Stimulated activated CD8-positive, alpha-beta memory T cell treated with anti-CD3 and anti-CD28 coated beads, Interleukin-15, amount 100 ng/mL, for 4 hours (primary cell): Measurements from ENCODE around the gene B4GALNT3.
"Not testable (repeated sequence)": the region's sequence is repeated elsewhere in the genome, so short reads cannot be mapped to it uniquely, and the experiment has no call there.

Experiments
- DNase-seq, 2 donors: peaks; one replicate each; pipeline ENCODE4 v3.0.0-alpha.2; 2020; ENCODE audit warnings: low read depth in 2 of 2

The B4GALNT3 gene

DNA sequence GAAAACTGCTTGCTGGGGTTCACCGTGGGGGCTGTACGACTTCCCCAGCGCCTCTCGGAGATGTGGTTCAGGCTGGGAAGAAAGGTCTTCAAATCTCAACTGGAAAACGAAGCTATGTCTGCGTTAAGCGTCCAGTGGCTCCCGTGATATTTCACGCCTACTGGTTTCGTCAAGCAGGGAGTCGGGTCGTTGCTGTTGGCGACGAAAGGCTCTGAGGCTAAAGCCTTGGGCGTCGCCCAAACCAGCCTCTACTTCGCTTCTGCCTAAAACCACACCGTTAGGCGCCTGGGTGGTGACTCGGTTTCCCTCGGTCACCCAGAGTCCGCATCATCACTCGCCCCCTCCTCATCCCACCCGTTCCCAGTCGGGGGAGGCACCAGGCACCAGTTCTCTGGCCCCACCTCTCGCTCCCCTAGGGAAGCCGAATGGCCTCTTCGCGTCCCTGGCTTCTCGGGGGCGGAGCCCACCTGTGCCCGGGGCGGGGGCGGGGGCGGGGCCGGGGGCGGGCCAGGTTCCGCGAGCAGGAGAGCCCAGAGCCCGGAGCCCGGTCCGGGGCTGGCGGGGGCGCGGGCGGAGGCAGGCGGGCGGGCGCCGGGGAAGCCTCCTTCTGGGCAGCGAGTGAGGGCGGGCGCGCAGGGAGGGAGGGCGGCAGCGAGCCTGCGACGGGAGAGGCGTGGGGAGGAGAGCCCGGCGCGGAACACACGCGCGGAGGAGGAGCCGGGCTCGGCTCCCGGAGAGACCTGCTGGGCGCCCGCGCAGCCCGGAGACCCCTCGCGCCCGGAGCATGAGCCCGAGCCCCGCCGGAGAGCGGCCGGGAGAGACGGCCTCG is at the start of gene B4GALNT3:
Gene B4GALNT3 (plus strand): TSS at position 510 of the 829 bp plus-strand sequence. CDS start 438 bp downstream, outside the sequence.
- DNase-seq: peak in 1 of 2 donors; percentile 29

DNA sequence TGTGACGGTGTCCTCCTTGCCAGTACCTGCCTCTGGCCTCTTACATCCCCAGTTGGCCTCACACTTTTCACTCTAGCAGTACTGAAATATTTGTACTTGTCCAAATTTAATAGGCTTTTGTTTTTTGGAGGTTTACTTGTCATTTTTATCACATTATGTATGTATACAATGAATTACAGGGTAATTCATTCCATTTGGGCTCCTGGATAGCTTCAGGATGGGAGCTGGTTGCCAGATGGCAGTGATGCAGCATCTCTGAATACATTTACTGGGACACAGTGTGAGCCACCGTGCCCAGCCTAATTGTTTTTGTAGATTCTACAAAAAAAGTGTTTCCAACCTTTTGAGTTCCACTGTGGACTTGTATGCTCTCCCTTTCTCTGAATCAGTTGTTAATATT is 44.9 kb upstream of the B4GALNT3 start:
- DNase-seq: no peak

DNA sequence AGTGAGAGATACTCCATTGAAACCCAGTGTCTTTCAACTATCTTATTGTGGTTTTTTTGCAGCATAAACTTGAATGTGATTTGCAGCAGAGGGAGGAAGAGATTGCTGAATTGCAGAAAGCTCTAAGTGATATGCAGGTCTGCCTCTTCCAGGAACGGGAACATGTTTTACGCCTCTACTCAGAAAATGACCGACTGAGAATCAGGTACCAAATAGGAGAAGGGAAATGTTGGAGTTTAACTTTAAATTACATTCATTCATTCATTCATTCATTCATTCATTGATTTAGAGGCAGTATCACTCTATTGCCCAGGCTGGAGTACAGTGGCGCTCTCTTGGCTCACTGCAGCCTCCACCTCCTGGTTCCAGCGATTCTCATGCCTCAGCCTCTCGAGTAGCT is 41.3 kb upstream of the B4GALNT3 start:
- DNase-seq: no peak

DNA sequence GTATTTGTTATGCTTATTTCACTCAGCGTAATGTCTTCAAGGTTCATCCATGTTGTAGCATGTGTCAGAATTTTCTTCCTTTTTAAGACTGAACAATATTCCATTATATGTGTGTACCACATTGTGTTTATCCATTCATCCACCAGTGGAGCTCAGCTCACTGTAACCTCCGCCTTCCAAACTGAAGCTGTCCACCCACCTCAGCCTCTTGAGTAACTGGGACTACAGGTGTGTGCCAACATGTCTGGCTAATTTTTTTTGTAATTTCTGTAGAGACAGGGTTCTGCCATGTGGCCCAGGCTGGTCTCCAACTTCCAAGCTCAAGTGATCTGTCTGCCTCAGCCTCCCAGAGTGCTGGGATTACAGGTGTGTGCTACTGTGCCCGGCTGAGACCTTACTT is 37.2 kb upstream of the B4GALNT3 start:
- no peak for DNase-seq

DNA sequence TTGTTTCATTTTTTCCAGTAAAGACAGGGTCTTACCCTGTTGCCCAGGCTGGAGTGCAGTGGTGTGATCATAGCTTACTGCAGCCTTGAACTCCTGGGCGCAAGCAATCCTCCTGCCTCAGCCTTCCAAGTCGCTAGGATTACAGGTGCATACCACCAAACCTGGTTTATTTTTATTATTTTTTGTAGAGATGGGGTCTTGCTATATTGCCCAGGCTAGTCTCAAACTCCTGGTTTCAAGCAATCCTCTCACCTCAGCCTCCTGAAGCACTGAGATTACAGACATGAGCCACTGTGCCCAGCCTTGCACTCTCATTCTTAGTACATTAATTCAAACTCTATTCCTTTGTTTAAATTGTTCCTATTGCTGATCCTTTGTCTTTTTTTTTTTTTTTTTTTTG is 24.0 kb upstream of the B4GALNT3 start:
- not testable (repeated sequence) for DNase-seq

DNA sequence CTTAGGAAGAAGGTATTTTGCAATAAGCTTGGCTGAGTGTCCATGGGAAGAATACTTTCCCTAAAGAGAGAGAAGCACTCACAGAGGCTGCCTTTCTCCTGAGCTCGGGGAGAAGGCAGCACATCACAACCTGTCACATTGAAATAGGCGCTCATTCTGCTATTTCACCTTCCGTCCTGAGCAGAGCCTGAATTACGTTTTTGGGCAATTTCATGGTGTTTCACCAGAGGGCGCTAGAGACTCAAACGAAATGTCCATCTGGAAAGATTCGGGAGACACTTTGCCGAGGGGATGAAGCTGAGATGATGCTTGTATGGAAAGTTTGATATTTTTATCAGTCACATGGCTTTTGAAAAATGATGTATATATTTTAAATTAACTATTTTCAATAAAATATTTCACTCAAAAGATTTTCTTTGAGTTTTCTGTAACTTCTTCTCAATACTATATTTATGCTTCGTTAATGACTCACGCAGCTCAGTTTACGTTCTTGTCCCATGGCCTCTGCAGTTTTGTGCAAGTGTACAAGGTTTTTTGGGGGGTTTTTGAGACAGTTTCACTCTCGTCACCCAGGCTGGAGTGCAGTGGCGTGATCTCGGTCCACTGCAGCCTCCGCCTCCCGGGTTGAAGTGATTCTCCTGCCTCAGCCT is 17.4 kb upstream of the B4GALNT3 start:
- DNase-seq: no peak

DNA sequence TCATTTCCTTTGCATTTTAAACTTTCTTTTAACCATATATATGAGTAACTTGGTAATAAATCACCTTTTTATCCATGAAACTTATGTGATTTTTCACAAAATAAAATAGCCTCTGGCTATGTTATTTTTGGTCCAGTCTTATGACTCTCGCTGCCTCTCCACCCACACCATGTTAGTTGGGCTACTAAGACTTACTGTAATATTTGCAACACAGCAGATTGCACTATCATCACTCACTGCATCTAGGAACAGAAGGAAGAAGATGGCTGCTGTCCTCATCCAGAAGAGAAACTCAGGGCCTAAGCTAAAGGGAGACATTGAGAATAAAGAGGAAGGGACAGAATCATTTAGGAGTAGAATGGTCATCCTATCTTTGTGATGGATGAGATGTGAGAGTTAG is 12.6 kb upstream of the B4GALNT3 start:
- no peak for DNase-seq

DNA sequence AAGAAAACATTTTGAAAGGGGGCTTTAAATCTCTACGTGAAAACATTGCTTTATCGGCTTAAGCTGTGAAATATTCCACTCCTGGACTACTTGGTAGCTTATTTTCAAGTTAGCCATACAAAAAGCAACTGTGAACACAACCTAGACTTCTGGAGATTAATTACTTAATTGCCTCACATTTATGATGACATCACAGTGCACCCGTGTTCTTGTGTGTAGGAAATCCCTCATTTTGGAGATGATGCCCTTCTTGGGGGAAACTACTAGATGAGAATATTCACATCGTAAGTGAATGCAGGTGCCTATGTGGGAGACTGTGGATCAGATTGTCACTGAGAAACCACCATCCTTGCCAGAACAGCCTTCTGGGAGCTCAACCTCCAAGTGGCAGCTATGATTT is 10.5 kb upstream of the B4GALNT3 start:
- DNase-seq: no peak

DNA sequence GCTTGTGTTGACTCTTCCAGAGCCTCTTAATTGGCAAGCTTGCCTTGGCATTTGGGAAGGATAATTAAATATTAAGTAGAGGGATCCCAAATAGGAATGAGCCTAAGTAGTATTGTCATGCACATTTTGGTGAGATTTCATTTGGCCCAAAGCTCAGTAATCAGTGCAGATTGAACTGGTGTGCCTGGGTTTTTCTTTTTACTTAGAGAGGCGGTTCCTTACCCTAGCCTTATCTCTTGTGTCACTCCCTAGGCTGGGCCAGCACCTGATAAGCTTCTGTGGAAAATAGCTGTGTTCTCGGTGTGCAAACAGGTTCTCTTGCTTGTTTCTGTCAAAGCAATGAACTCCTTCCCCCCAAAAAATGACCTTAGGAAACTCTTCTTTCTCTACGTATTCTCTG is 9.3 kb upstream of the B4GALNT3 start:
- DNase-seq: no peak

DNA sequence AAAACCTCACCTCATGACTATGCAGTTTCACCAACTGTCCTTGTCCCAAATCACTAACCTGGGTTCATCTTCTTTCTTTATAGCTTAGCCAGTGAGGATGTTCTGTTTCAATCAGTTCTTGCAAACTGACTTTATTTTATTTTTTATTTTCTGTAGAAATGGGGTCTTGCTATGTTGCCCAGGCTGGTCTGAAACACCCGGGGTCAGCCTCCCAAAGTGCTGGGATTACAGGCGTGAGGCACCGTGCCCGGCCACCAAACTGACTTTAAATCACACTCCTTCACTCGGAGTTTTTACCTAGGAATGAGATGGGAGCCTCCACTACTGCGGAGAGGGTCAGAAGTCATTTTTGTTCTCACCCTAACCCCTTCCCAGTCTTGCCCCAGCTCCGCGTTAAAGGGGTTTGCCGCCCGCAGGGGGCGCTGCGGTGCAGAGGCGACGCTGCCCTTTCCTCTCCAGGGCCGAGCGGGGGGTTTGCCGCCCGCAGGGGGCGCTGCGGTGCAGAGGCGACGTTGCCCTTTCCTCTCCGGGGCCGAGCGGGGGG is 7.0 kb upstream of the B4GALNT3 start:
- DNase-seq: no peak

DNA sequence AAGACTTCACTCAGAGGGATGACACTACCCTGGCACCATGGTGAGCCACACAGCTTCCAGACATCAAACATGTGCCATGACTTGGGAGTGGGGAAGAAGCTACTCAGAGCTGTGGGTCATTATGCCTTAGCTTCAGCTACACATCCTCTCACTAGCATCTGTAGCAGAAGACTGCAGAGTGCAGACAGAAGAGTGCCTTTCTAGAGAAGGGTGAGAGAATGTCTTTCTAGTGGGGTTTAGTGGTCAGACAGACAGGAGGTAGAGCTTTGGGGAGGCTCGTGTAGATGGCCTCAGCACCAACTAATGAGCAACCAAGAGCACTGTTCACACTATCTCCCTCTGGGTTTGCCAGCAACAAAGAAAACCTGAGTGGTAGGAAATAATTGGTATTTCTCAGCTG is 4.9 kb upstream of the B4GALNT3 start:
- no peak for DNase-seq

DNA sequence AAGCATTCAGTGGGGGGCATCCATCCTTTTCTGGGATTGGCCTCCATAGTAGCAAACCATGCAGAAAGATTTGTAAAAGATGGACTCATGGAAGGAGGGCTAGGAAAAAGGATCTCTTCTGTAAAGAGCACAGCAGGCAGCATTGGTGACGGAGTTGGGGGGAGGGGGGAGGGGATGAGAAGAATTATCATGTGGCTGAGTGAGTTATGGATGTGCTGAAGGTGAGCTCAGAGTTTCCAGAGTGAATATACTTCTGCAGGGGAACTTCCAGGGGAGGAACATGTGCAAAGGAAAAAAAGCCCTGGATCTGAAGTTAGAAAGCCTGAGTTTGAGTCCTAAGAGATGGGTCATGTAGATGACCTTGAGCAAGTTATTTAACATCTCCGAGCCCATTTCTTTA is 3.9 kb upstream of the B4GALNT3 start:
- no peak for DNase-seq

DNA sequence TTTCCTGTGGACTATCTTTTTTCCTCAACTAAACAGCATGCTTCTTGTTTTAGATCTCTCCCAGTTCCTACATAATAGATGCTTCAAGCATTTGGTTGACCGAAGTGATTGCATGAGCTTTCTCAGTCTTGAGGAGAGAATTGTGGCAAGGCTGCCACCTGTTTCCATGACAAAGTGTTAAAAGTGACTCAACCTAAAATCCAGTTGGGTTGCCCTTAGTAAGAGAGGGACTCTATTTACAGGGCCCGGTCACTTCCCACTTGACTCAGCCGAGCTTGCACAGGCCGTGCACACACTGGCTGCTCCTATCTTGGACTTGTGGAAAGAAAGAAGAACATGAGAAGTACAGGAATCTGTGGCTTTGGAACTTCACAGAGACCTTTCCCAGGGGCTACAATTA is 2.1 kb upstream of the B4GALNT3 start:
- DNase-seq: no peak

DNA sequence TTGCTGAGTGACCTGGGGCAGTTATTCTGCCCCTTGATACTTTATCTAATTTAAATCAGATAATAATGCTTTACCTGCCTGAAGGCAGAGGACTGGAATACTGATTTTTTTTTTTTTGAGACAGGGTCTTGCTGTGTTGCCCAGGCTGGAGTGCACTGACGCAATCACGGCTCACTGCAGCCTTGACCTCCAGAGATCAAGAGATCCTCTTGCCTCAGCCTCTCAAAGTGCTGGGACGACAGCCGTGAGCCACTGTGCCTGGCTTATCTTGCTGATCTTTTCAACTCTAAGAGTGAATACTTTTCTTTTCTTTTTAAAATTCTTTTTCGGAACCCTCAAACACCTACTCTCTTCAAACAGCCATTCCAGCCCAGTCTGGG is 699 bp upstream of the B4GALNT3 start:
- no peak for DNase-seq

DNA sequence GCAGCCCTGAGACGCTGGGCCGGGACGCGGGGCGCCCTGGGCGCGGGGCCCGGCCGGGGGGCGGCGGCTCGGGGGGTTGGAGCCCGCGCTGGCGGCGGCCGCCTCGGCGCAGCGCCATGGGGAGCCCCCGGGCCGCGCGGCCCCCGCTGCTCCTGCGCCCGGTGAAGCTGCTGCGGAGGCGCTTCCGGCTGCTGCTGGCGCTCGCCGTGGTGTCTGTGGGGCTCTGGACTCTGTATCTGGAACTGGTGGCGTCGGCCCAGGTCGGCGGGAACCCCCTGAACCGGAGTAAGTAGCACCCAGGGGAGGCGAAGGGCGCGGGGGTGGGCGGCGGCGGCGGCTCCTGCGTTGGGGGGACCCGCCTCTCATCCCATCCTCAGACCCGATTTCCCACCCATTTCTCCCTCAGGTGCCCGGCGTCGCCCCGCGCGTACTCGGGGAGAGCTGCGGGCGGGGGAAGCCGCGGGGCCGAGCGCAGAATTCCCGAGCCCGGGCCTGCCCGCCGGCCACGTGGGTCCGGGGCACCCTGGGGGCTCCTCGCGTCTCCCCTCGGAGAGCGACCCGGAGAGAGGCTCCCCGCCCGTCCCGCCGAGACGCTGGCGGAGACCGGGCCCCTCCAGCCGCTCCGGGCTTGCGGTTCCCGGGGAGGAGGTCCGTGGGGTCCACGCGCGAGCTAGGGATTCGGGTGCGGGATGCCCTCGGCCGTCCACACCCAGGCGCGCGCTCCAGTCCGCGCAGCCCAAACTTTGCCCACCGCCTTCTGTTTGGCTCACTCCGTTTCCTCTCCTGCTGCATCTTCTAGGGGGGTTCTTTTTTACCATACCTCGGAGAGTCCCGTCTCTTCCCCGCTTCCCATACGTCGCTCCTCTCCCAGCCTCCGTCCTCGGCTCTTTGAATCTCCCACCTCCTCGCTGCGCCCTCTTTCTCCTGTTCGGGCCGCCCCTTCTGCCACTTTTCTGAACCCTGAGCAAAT is 807 bp downstream of the B4GALNT3 start:
- no peak for DNase-seq

DNA sequence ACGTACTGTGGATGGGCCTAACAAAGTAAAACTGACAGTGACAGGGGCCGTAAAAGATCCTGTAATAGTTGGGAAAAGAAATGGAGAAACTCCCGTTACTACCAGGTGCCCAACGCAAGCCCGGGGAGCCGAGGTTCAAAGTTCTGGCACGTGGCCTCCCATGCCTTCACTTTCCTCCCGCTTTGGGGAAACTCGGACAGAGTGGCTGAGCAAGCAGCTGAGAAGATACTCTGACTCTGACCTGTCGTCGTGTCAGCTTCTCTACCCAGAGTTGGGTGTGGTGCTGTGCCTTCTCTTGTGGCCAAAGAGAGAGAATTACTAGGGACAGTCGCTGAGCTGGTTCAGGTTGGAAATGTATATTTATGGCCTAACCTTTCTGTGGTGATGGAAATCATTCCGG is 1.7 kb downstream of the B4GALNT3 start:
- DNase-seq: no peak

DNA sequence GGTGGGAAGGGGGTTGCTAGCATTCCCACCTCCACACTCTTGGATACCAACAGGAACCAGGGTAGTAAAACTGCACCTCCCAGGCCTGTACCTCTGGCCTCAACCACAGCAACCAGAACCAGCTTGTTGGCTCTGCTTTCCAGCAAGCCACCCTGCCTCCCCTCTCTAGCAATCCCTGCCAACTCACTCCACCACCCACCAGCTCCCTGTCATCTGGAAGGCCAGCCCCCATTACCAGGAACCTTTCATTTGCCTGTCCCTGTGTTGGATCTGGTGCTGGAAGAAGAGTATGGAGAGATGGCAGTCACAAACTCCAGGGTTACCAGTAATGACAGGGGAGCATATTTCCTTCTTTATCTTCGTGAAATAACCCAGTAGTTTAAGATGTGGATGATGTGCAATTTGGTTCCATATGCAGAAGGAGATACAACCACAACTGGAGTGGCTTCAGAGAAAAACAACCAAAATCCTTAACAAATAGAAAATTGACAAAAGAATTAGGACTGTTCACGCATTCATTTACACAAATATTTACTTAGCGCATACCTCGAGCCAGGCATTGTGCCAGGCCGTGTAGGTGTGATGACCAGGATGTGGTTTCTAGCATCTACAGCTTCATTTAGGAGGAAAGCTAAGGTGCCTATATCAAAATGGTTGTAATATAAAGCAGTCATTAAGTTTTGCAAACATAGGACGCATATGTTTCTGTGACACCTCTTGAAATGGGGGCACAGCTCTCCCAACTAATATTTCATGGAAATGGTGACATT is 3.4 kb downstream of the B4GALNT3 start:
- DNase-seq: no peak

DNA sequence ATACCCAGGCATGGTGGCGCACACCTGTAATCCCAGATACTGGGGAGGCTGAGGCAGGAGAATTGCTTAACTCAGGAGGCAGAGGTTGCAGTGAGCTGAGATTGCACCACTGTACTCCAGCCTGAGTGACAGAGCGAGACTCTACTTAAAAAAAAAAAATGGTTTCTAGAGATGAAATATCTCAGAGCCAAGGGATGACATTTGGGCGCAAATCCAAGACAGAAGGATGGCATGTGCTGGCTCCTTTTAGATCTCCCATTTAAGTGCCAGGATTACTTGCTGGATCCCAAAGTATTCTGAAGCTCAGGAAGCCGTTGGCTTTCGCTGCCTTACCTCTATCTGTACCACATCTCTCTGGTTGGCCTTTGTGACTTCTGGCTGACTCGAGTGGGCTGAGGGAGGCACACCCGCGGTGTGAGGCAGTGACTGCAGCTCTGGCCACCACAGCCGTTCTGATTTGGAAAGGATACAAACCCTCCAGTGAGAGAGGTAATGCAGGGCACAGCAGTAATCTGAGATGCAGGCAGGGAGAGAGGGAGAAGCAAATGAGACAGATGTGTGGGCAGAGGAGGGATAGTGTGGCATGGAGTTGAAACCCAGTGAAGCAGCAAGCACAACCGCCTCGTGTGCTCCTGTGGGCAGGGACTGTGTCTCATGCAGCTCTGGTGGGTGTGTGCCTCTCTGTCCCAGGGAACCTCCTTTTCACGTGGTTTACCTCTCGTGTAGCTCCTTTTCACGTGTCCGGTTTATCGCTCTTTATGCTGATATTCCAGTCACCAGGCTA is 4.9 kb downstream of the B4GALNT3 start:
- DNase-seq: no peak

DNA sequence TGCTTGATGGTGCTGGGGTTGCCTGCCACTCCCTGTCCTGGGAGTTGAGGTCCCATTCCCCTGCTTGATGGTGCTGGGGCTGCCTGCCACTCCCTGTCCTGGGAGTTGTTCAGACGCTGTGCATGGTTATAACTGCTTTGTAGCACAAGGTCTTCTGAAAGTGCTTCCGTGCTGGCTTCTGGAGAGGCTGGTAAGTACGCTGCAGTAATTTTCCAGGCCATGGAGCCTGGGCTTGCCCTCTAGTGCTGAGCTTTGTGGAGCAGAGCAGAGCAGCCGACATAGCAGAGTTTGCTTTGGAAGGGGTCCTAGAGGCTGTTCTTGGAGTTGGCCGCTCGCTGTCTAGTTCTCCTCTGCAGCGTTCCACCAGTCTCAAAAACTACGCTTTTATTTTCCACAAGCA is 6.3 kb downstream of the B4GALNT3 start:
- no peak for DNase-seq

DNA sequence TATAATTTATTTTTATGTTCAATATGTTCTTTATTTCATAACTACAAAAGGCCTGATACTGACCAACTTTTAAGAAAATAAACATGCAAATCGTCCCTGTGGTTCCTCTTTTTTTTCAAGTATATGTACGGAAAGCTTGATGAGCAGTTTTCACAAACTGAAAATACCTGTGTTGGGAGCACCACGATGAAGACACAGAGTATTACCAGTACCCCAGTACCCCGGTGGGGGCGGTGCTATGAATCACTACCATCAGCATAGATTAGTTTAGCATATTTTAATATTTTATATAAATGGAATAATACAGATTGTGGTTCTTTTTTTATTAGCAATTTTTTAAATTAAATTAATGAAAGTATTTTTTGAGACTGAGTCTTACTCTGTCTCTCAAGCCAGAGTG is 7.0 kb downstream of the B4GALNT3 start:
- no peak for DNase-seq
